ENCODE data around the gene SLC6A13. TPM values are rescaled to one million over a fixed set of nuclear protein-coding genes. Genes with fewer than 3 reads are reported as not detected.

Gene SLC6A13
- total RNA-seq, 1 experiment from 2014 or later, result not detected

GRCh38 chr12:210277-211141 lies 52.1 kb downstream of the SLC6A13 start:
- H3K36me3 ChIP-seq (ENCODE audit: low read depth), result no peaks in the 10 kb centered on the region
- no peaks in the 10 kb centered on the region for H4K20me1 ChIP-seq (ENCODE audit: insufficient read depth)
- H3K79me2 ChIP-seq (ENCODE audit: low read depth), result no peaks in the 10 kb centered on the region
- intact Hi-C loops (cut with micrococcal nuclease; ENCODE audit: unreplicated experiment), result no loop called here
- H3K4me3 ChIP-seq, result no peak overlapping the region
- TF ChIP-seq CTCF (conservative IDR thresholded peaks at IDR 0.05) (no peak), EZH2 (IDR thresholded peaks at IDR 0.05; ENCODE audit: low read depth) (no peak)
- H3K27ac ChIP-seq, result no peak overlapping the region
- no peaks in the 10 kb centered on the region for H3K9me3 ChIP-seq (ENCODE audit: insufficient read depth, low read depth)
- ChIA-PET POLR2A (ENCODE audit: unreplicated experiment) (no interaction called here), CTCF (no interaction called here)
- BruUV-seq (replicated peaks), result no TSS peak
- no peak overlapping the region for H2AFZ ChIP-seq
- H3K4me1 ChIP-seq (replicated peaks; ENCODE audit: insufficient read depth), result no peaks in the 10 kb centered on the region
- no peak overlapping the region for H3K4me2 ChIP-seq
- no peak for DNase-seq
- no peaks in the 10 kb centered on the region for H3K9me2 ChIP-seq (ENCODE audit: insufficient read depth)
- H3K27me3 ChIP-seq (ENCODE audit: insufficient read depth, low read depth), result peaks cover 96% of the 10 kb centered on the region
- H3F3A ChIP-seq (ENCODE audit: insufficient read depth, low read depth), result no peaks in the 10 kb centered on the region

- no peaks in the 10 kb centered on the region for H3K9me2 ChIP-seq (ENCODE audit: insufficient read depth)
- H3F3A ChIP-seq (ENCODE audit: insufficient read depth, low read depth), result no peaks in the 10 kb centered on the region
- peaks cover 95% of the 10 kb centered on the region for H3K27me3 ChIP-seq (ENCODE audit: insufficient read depth, low read depth)
- ChIA-PET CTCF (no interaction called here), POLR2A (ENCODE audit: unreplicated experiment) (no interaction called here)
- H4K20me1 ChIP-seq (ENCODE audit: insufficient read depth), result no peaks in the 10 kb centered on the region
- H3K4me2 ChIP-seq, result no peak overlapping the region
- no peak for DNase-seq
- H3K36me3 ChIP-seq (ENCODE audit: low read depth), result no peaks in the 10 kb centered on the region
- no peaks in the 10 kb centered on the region for H3K9me3 ChIP-seq (ENCODE audit: insufficient read depth, low read depth)
- no peak overlapping the region for H3K4me3 ChIP-seq
- no peak overlapping the region for H2AFZ ChIP-seq
- H3K79me2 ChIP-seq (ENCODE audit: low read depth), result no peaks in the 10 kb centered on the region
- intact Hi-C loops (cut with micrococcal nuclease; ENCODE audit: unreplicated experiment), result no loop called here
- BruUV-seq (replicated peaks), result no TSS peak
- no peak overlapping the region for H3K27ac ChIP-seq
- TF ChIP-seq CTCF (conservative IDR thresholded peaks at IDR 0.05) (no peak), EZH2 (IDR thresholded peaks at IDR 0.05; ENCODE audit: low read depth) (no peak)
- no peaks in the 10 kb centered on the region for H3K4me1 ChIP-seq (replicated peaks; ENCODE audit: insufficient read depth)
Observed at GRCh38 chr12:209851-210250, 52.8 kb downstream of the SLC6A13 start.

- H3K9me2 ChIP-seq (ENCODE audit: insufficient read depth), result no peaks in the 10 kb centered on the region
- POLR2A ChIA-PET (ENCODE audit: unreplicated experiment), result no interaction called here
- H3K4me1 ChIP-seq (replicated peaks; ENCODE audit: insufficient read depth), result no peaks in the 10 kb centered on the region
- H3K79me2 ChIP-seq (ENCODE audit: low read depth), result no peaks in the 10 kb centered on the region
- H3K27ac ChIP-seq, result no peak overlapping the region
- H3K9me3 ChIP-seq (ENCODE audit: insufficient read depth, low read depth), result no peaks in the 10 kb centered on the region
- H3K4me2 ChIP-seq, result no peak overlapping the region
- H2AFZ ChIP-seq, result no peak overlapping the region
- no peaks in the 10 kb centered on the region for H3F3A ChIP-seq (ENCODE audit: insufficient read depth, low read depth)
- TF ChIP-seq CTCF (conservative IDR thresholded peaks at IDR 0.05) (no peak), EZH2 (IDR thresholded peaks at IDR 0.05; ENCODE audit: low read depth) (no peak)
- H3K36me3 ChIP-seq (ENCODE audit: low read depth), result no peaks in the 10 kb centered on the region
- H3K4me3 ChIP-seq, result no peak overlapping the region
- CTCF ChIA-PET, result no interaction called here
- H4K20me1 ChIP-seq (ENCODE audit: insufficient read depth), result no peaks in the 10 kb centered on the region
- intact Hi-C loops (cut with micrococcal nuclease; ENCODE audit: unreplicated experiment), result no loop called here
- no TSS peak for BruUV-seq (replicated peaks)
- DNase-seq, result no peak
- peaks cover 89% of the 10 kb centered on the region for H3K27me3 ChIP-seq (ENCODE audit: insufficient read depth, low read depth)
Observed at GRCh38 chr12:209246-209645, 53.4 kb downstream of the SLC6A13 start.

Measured in PC-9 (cell line).